Gastrocnemius medialis (tissue), 4 donors: ENCODE data around the gene WDR31. TPM values are rescaled to one million over a fixed set of nuclear protein-coding genes. Genes with fewer than 3 reads are reported as not detected.
A peak's percentile ranks its signal among the peaks of the same experiment; 100 is the strongest.

ENCODE experiments used
- ATAC-seq, 2 donors: fragments of 150-250 bp; one replicate each; pipeline ENCODE4 v1.9.1; 2016
- DNase-seq, 2 donors: peaks; one replicate each; pipeline ENCODE4 v3.0.0-alpha.2; 2019
- H3K27ac ChIP-seq, 4 donors: fragments of 200-600 bp; sonication (generic); 1 replicate in 1 of 4; 2 replicates in 3 of 4; pipeline ENCODE4 v1.5.1; 2016 to 2018; ENCODE audit warnings: mild to moderate bottlenecking in 2 of 4, moderate library complexity in 1 of 4
- H3K27me3 ChIP-seq, 3 donors: fragments of 200-600 bp; sonication (generic) in 2 of 3; 1 replicate in 1 of 3; 2 replicates in 2 of 3; pipeline versions ENCODE4 v1.5.1 to v1.6.0; 2016 to 2019; ENCODE audit warnings: mild to moderate bottlenecking in 1 of 3, moderate library complexity in 1 of 3
- H3K36me3 ChIP-seq, 2 donors: fragments of 200-600 bp; sonication (generic) in 1 of 2; one replicate each; pipeline ENCODE4 v1.5.1; 2017 to 2018
- H3K4me1 ChIP-seq, 2 donors: fragments of 200-600 bp; sonication (generic) in 1 of 2; one replicate each; pipeline ENCODE4 v1.5.1; 2016 to 2017; ENCODE audit warnings: mild to moderate bottlenecking in 2 of 2
- H3K4me3 ChIP-seq, 4 donors: fragments of 200-600 bp; sonication (generic) in 3 of 4; 1 replicate in 1 of 4; 2 replicates in 3 of 4; pipeline ENCODE4 v1.5.1; 2016 to 2019; ENCODE audit warnings: mild to moderate bottlenecking in 2 of 4
- H3K9me3 ChIP-seq, 3 donors: fragments of 200-600 bp; sonication (generic) in 2 of 3; 1 replicate in 1 of 3; 2 replicates in 2 of 3; pipeline ENCODE4 v1.5.1; 2016 to 2019
- POLR2A ChIP-seq, 2 donors: fragments of 450-650 bp; IDR thresholded peaks; one replicate each; pipeline ENCODE4 v1.6.1; 2017; ENCODE audit warnings: antibody characterized with exemption in 2 of 2, mild to moderate bottlenecking in 2 of 2, moderate library complexity in 2 of 2
- in situ Hi-C, 4 donors: fragments of 200-750 bp; cut with MboI; loops; one replicate each; pipeline versions ENCODE4 v1.15.0 to v1.8.0; 2017; ENCODE audit warnings: low sequenced_read_pairs in 4 of 4
- intact Hi-C: fragments of 100-400 bp; cut with DNase I; formaldehyde crosslinking; loops from one replicate; pipeline ENCODE4 v1.15.1; 2023; ENCODE audit warnings: low total_unique reads
- total RNA-seq, 4 donors: library from RNA; depleted of rRNA; stranded (reverse); fragments of >200 nt; gene quantifications; one replicate each; pipeline versions ENCODE4 v1.1.0 to v1.2.3, GENCODE V29; 2016
- TF ChIP-seq, protein P1 (sequence below), 5 experiments: fragments of 450-650 bp in 3 of 5; fragments of 200-600 bp in 2 of 5; sonication (generic) in 2 of 5; IDR thresholded peaks in 4 of 5; conservative IDR thresholded peaks in 1 of 5; 1 replicate in 4 of 5; 2 replicates in 1 of 5; pipeline ENCODE4 v1.5.1; 2016 to 2019; ENCODE audit warnings: antibody characterized with exemption in 5 of 5, mild to moderate bottlenecking in 3 of 5, moderate library complexity in 3 of 5

Gene WDR31
- total RNA-seq: 1 to 10 TPM in 1 of 4 donors, under 1 TPM in 2, not detected in 1; 0.29 to 1.1 (median 0.36) TPM

DNA sequence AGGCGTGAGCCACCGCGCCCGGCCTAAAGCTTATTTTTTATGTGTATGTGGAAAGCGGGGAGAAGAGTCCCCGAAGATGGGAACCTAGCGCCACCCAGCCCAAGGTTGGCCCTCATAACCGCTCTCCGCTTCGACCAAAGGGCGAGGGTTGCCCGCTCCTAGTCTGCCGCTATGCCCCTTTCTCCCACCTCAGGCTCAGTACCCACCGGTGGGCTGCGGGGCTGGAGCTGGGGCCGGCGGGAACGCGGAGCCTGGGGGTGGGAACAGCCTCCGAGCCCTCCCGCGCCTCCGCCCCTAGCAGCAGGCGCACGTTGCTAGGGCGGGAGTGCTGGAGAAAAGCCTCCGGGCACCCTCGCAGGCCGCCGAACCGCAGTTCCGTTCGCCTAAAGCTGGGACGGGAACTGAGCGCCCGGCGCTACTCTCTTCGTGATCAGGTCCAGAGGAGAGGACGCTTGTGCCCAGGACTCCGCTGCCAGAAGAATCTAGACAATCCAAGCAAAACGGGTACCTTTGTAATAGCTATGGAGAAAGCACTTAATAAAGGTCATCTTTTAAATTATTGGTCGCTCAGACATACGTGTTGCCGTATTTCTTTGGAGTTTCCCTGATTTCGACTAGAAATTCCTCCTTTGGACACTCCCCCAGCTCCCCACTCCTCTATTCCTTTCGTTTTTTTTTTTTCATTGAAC lies at the start of gene WDR31:
Gene WDR31, minus strand, starts transcription at position 265 of the 689 bp plus-strand sequence. CDS start 8,253 bp downstream, outside the sequence.
- intact Hi-C loops: loop anchor here (1.0 to 10.0 kb wide), 3 partner anchors 62 to 285 kb away; partner anchors contain the start of genes ALAD, CDC26, PRPF4 and ZFP37
- Histone ChIP-seq H3K27ac (peak within 1 kb of the TSS; percentile 60 to 77 (median 70)), H3K4me3 (peak within 1 kb of the TSS; percentile 67 to 96 (median 87)), H3K9me3 (no peaks in the 10 kb centered on the region), H3K36me3 (no peaks in the 10 kb centered on the region), H3K4me1 (peaks cover 9 to 20% of the 10 kb centered on the region in 2 donors), H3K27me3 (no peaks in the 10 kb centered on the region)
- TF ChIP-seq POLR2A (IDR thresholded peaks at IDR 0.05): peak in 1 of 2 donors; percentile 26
- TF ChIP-seq, protein P1, sequence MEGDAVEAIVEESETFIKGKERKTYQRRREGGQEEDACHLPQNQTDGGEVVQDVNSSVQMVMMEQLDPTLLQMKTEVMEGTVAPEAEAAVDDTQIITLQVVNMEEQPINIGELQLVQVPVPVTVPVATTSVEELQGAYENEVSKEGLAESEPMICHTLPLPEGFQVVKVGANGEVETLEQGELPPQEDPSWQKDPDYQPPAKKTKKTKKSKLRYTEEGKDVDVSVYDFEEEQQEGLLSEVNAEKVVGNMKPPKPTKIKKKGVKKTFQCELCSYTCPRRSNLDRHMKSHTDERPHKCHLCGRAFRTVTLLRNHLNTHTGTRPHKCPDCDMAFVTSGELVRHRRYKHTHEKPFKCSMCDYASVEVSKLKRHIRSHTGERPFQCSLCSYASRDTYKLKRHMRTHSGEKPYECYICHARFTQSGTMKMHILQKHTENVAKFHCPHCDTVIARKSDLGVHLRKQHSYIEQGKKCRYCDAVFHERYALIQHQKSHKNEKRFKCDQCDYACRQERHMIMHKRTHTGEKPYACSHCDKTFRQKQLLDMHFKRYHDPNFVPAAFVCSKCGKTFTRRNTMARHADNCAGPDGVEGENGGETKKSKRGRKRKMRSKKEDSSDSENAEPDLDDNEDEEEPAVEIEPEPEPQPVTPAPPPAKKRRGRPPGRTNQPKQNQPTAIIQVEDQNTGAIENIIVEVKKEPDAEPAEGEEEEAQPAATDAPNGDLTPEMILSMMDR (IDR thresholded peaks at IDR 0.05 in 4 of 5, conservative IDR thresholded peaks at IDR 0.05 in 1 of 5): no peak
- in situ Hi-C loops: no loop called here
- DNase-seq (peak; percentile 68 to 76), ATAC-seq (peak; percentile 95 to 97)

DNA sequence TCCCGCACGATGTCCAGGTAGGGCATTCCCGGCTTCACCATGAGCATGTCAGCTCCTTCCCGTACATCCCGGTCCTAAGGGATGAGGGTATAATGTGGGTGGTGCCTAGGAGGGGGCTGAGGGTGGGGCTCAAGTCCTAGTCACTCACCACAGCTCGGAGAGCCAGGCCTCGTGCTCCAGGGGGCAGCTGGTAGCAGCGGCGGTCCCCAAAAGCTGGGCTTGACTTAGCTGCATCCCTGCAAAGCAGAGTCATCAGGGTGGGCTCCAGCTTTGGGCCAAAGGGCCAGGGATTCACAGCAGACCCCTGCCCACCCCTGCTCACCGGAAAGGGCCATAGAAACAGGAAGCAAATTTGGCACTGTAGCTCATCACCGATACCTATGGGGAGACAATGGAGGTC lies 49.4 kb upstream of the WDR31 start:
- H3K4me1 ChIP-seq: no peaks in the 10 kb centered on the region
- DNase-seq: no peak
- intact Hi-C loops: no loop called here
- no peaks in the 10 kb centered on the region for H3K9me3 ChIP-seq
- no peaks in the 10 kb centered on the region for H3K27me3 ChIP-seq
- H3K27ac ChIP-seq: no peak overlapping the region
- ATAC-seq: no peak
- TF ChIP-seq, protein P1 (IDR thresholded peaks at IDR 0.05 in 4 of 5, conservative IDR thresholded peaks at IDR 0.05 in 1 of 5): no peak
- TF ChIP-seq POLR2A (IDR thresholded peaks at IDR 0.05): no peak
- peaks cover 0 to 57% of the 10 kb centered on the region in 2 donors for H3K36me3 ChIP-seq
- H3K4me3 ChIP-seq: no peak overlapping the region
- in situ Hi-C loops: no loop called here

DNA sequence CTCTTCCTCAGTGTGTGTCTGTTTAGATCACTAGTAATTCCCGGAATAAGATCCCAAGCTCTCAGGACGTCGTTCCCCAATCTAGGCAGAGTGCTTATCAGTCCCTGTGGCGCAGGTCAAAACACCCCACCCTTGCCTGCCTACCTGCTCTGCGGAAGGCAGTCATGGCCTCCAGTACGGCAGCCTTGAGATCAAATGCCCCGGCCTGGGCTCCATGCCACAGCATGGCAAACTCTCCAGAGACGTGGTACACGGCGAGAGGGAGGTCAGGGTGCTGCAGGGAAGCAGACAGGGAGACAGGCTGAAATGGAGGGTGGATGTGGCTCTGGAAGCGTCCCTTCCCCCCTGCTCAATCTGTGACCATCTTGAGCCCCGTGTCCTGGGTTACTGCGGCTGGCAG lies 48.8 kb upstream of the WDR31 start:
- Histone ChIP-seq H3K4me3 (no peak overlapping the region), H3K27ac (no peak overlapping the region), H3K36me3 (peaks cover 0 to 57% of the 10 kb centered on the region in 2 donors), H3K27me3 (no peaks in the 10 kb centered on the region), H3K9me3 (no peaks in the 10 kb centered on the region), H3K4me1 (no peaks in the 10 kb centered on the region)
- no peak for ATAC-seq
- in situ Hi-C loops (no loop called here), intact Hi-C loops (no loop called here)
- TF ChIP-seq, protein P1 (IDR thresholded peaks at IDR 0.05 in 4 of 5, conservative IDR thresholded peaks at IDR 0.05 in 1 of 5): no peak
- no peak for TF ChIP-seq POLR2A (IDR thresholded peaks at IDR 0.05)
- no peak for DNase-seq

DNA sequence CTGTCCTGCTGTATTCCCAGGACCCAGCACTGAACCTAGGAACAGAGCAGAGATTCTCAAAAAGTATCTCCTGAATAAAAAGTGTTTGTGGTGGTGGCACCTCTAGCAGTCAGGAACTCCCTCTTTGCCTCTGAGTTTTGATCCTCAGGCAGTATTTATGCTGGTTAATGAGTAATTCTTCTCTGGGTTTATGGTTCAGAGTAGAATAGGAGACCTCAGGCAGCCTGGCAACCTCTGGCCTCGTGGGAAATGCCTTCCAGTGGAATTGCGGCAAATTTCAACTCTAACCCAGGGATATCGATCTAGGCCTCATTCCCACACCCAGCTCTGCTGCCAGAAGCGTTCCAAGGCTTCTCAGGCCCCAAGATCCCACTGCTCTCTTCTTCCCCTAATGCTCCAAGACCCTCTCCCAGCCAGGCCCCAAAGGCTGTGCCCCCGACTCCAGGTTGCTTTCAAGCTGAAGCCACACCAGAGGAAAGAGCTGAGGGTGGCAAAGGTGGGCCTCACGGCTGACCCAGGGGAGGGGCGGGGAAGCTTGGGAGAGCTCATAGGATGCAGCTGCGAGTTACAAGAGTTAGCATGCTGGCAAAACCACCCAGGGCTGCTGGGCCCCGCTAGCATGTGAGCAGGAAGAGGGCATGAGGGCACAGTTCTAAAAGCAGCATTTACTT lies 47.6 kb upstream of the WDR31 start:
- ATAC-seq (no peak), DNase-seq (no peak)
- Histone ChIP-seq H3K9me3 (no peaks in the 10 kb centered on the region), H3K27ac (no peak overlapping the region), H3K27me3 (no peaks in the 10 kb centered on the region), H3K36me3 (peaks cover 0 to 57% of the 10 kb centered on the region in 2 donors), H3K4me3 (no peak overlapping the region), H3K4me1 (no peaks in the 10 kb centered on the region)
- TF ChIP-seq, protein P1 (IDR thresholded peaks at IDR 0.05 in 4 of 5, conservative IDR thresholded peaks at IDR 0.05 in 1 of 5): no peak
- TF ChIP-seq POLR2A (IDR thresholded peaks at IDR 0.05): no peak
- intact Hi-C loops (no loop called here), in situ Hi-C loops (no loop called here)
